Brain microvascular endothelial cell (primary cell): ENCODE results near the gene ATP1A2.

Experiments used
- DNase-seq: peaks from one replicate; pipeline ENCODE4 v3.0.0-alpha.2; 2020
- H3K27ac ChIP-seq: fragments of 250-450 bp; sonication (Bioruptor Pico); 2 replicates; pipeline ENCODE4 v1.5.1; 2020; ENCODE audit warnings: mild to moderate bottlenecking, moderate library complexity
- H3K27me3 ChIP-seq: fragments of 250-450 bp; sonication (Bioruptor Pico); replicated peaks from 2 replicates; pipeline ENCODE4 v1.5.1; 2020; ENCODE audit warnings: mild to moderate bottlenecking
- H3K36me3 ChIP-seq: fragments of 250-450 bp; sonication (Bioruptor Pico); replicated peaks from 2 replicates; pipeline ENCODE4 v1.5.1; 2020; ENCODE audit warnings: mild to moderate bottlenecking
- H3K4me3 ChIP-seq: 2 replicates; pipeline ENCODE4 v1.5.1; 2011; ENCODE audit warnings: low read depth, mild to moderate bottlenecking, control low read depth, low read length, moderate library complexity
- CTCF ChIP-seq: IDR thresholded peaks from 2 replicates; pipeline ENCODE4 v1.5.1; 2011; ENCODE audit warnings: low read depth, mild to moderate bottlenecking, moderate library complexity, low read length, control low read depth, inconsistent platforms; ENCODE audit errors: missing control alignments
- in situ Hi-C: cut with HindIII; loops from 2 replicates; pipeline ENCODE4 v1.10.0; 2017; ENCODE audit warnings: low sequenced_read_pairs, low pct_ligation_motif_present

ATP1A2 gene

DNA sequence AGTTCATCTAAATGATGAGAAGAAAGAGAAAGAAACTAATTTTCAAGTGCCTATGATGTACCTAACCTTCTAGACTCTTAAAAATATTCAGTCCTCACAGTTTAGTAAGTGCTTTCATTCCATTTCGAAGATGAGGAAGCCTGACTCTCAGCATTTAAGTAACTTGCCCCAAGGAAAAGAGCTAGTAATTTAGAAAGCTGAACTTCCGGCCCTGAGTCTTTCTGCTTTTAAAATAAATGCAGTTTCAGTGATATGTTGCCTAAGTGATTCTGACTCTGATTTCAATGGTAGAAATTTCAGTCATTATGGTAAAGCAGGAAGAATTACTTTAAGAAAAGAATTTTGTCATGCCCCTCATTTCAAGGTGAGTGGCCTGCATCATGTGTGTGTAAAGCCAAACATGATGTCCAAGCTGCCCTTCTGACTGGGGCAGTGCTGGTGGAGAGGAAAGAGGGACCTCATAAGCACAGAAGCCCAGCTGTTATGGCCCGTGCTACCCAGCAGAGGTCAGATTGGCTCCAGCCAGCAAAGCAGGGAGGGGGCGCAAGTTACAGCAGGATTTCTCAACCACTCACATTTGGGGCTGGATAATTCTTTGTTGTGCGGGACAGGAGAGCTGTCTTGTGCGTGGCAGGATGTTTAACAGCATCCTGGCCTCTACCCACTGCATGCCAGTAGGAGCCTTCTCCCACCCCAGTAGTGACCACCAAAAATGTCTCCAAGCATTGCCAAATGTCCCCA, 46.6 kb downstream of the ATP1A2 start:
- H3K27me3 ChIP-seq = no peaks in the 10 kb centered on the region
- H3K4me3 ChIP-seq = no peak overlapping the region
- no peak overlapping the region for H3K27ac ChIP-seq
- peak; percentile 17 for DNase-seq
- no peaks in the 10 kb centered on the region for H3K36me3 ChIP-seq
- in situ Hi-C loops = no loop called here
- TF ChIP-seq CTCF = peak; percentile 70

DNA sequence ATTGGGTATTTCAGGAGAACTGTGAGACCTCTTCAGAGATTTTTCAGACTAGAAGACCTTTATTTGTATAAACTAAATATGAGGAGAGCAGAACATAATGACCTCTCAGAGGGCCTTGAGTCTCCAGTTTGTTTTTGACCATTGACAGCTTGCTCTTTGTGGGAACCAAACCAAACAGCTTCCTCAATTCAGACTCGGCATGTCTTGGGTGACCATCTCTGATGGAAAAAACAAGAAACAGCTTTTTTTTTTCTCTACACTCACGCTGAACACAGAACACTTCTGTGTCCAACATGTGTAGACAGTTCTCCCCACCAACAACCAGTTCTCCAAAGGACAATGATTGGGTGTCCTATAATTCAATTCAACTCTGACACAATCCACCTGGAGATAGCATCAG, 47.4 kb downstream of the ATP1A2 start:
- in situ Hi-C loops = no loop called here
- DNase-seq = no peak
- Histone ChIP-seq H3K27ac (no peak overlapping the region), H3K4me3 (no peak overlapping the region), H3K36me3 (no peaks in the 10 kb centered on the region), H3K27me3 (no peaks in the 10 kb centered on the region)
- TF ChIP-seq CTCF = no peak

DNA sequence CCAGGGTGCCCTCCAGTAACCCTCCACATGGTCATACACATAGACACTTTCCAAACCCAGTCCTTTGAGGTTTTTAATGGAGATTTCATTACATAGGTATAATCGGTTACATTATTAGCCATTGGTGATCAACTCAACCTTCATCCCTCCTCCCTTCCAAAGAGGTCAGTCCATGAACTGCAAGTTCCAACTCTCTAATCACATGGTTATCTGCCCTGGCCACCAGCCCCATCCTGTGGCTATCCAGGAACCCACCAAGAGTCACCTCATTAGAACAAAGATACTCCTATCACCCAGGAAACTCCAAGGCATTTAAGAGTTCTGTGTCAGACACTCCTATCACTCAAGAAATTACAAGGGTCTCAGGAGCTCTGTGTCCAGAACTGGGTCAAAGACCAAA, 48.1 kb downstream of the ATP1A2 start:
- Histone ChIP-seq H3K27ac (no peak overlapping the region), H3K36me3 (no peaks in the 10 kb centered on the region), H3K4me3 (no peak overlapping the region), H3K27me3 (no peaks in the 10 kb centered on the region)
- no peak for DNase-seq
- in situ Hi-C loops = no loop called here
- no peak for TF ChIP-seq CTCF

DNA sequence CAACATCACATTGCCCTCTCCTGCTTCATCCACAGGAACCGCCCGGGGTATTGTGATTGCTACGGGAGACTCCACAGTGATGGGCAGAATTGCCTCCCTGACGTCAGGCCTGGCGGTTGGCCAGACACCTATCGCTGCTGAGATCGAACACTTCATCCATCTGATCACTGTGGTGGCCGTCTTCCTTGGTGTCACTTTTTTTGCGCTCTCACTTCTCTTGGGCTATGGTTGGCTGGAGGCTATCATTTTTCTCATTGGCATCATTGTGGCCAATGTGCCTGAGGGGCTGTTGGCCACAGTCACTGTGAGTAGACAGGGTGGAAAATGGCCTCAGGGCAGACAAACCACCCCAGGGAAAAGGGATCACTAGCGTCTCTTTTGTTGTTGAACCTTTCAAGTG, 48.6 kb downstream of the ATP1A2 start:
- Histone ChIP-seq H3K4me3 (no peak overlapping the region), H3K27me3 (no peaks in the 10 kb centered on the region), H3K36me3 (no peaks in the 10 kb centered on the region), H3K27ac (no peak overlapping the region)
- no peak for TF ChIP-seq CTCF
- DNase-seq = no peak
- in situ Hi-C loops = no loop called here

- H3K27ac ChIP-seq = no peak overlapping the region
- TF ChIP-seq CTCF = no peak
- DNase-seq = no peak
Measured at GRCh38 chr1:160166166-160166868, 50.8 kb downstream of the ATP1A2 start.

GRCh38 chr1:160167056-160167455, 51.5 kb downstream of the ATP1A2 start:
- Histone ChIP-seq H3K4me3 (no peak overlapping the region), H3K27me3 (no peaks in the 10 kb centered on the region), H3K27ac (no peak overlapping the region), H3K36me3 (no peaks in the 10 kb centered on the region)
- no peak for TF ChIP-seq CTCF
- no peak for DNase-seq
- in situ Hi-C loops = no loop called here

More at GRCh38 chr1:160166166-160166868, 50.8 kb downstream of the ATP1A2 start:
- Histone ChIP-seq H3K27me3 (no peaks in the 10 kb centered on the region), H3K4me3 (no peak overlapping the region), H3K36me3 (no peaks in the 10 kb centered on the region)
- in situ Hi-C loops = no loop called here
